Kidney (tissue), 14 donors: Measurements from ENCODE around the gene RAC3. TPM values are rescaled to one million over a fixed set of nuclear protein-coding genes. Genes with fewer than 3 reads are reported as not detected.

Experiments used
- DNase-seq, 5 donors: peaks; one replicate each; pipeline ENCODE4 v3.0.0-alpha.2; 2013 to 2020
- FAIRE-seq: peaks from 2 replicates; lab custom pipeline; 2012; peaks lifted over from hg19 to GRCh38; lab: Jason Lieb, UNC
- H3K27ac ChIP-seq, 2 donors: one replicate each; pipeline ENCODE4 v1.7.0; 2013; ENCODE audit warnings: low read depth in 2 of 2, low read length in 2 of 2, inconsistent platforms in 1 of 2
- H3K27me3 ChIP-seq: one replicate; pipeline ENCODE4 v1.7.1; 2013; ENCODE audit warnings: low read length, inconsistent platforms; ENCODE audit not compliant: control insufficient read depth, insufficient read depth
- H3K36me3 ChIP-seq, 3 donors: one replicate each; pipeline versions ENCODE4 v1.7.0 to v1.7.1; 2013; ENCODE audit warnings: low read length in 3 of 3, control low read depth in 1 of 3, inconsistent platforms in 1 of 3; ENCODE audit not compliant: insufficient read depth in 3 of 3, control insufficient read depth in 2 of 3
- H3K4me1 ChIP-seq, 3 donors: one replicate each; pipeline versions ENCODE4 v1.7.0 to v1.7.1; 2013; ENCODE audit warnings: low read length in 3 of 3, inconsistent platforms in 1 of 3, low read depth in 1 of 3; ENCODE audit not compliant: control insufficient read depth in 2 of 3, insufficient read depth in 2 of 3
- H3K4me3 ChIP-seq, 3 donors: one replicate each; pipeline versions ENCODE4 v1.7.0 to v1.8.1; 2013; ENCODE audit warnings: low read length in 3 of 3, control low read depth in 1 of 3, inconsistent platforms in 1 of 3
- H3K9ac ChIP-seq, 3 donors: one replicate each; pipeline versions ENCODE4 v1.7.0 to v1.7.1; 2013; ENCODE audit warnings: low read length in 3 of 3, control low read depth in 1 of 3, inconsistent platforms in 1 of 3
- H3K9me3 ChIP-seq, 3 donors: one replicate each; pipeline versions ENCODE4 v1.7.0 to v1.7.1; 2013; ENCODE audit warnings: low read length in 3 of 3, control low read depth in 1 of 3, inconsistent platforms in 1 of 3; ENCODE audit not compliant: control insufficient read depth in 2 of 3, insufficient read depth in 1 of 3
- CTCF ChIP-seq: IDR thresholded peaks from 3 replicates; pipeline ENCODE4 v1.5.1; 2012; ENCODE audit warnings: mild to moderate bottlenecking, moderate library complexity, borderline replicate concordance; ENCODE audit not compliant: insufficient read depth; ENCODE audit errors: extremely low read depth
- intact Hi-C: fragments of 100-400 bp; cut with DNase I; formaldehyde crosslinking; loops from one replicate; pipeline ENCODE4 v1.11.1; 2022
- polyA plus RNA-seq: library from polyadenylated mRNA; stranded (reverse); fragments of 350-450 nt; fragmentation: Illumina TruSeq; extraction: RNeasy Lipid Tissue Mini Kit (QIAGEN cat#74804); gene quantifications from one replicate; pipeline ENCODE4 v1.2.3, GENCODE V29; 2014; ENCODE audit warnings: low read depth, low replicate concordance; ENCODE audit not compliant: insufficient read depth
- total RNA-seq: library from RNA; stranded (reverse); fragmentation: NEBNext Ultra II Directional; extraction: Animal tissue kit (Norgen Biotek cat#: 25700); gene quantifications from one replicate; pipeline ENCODE4 v1.2.1, GENCODE V29; 2021
- donor health status: control.
- donor health status: control.
- donor health status: control.
- donor health status: control.
- donor health status: control.
- donor health status: DM: yes; HTN: yes; CAD: no.
- donor health status: Normal renal cell carcinoma (clear cell type).

Gene RAC3
- total and polyA plus RNA-seq, 2 donors from 2014 or later = 2.6 to 13.1 TPM

GRCh38 chr17:82015311-82015971, 16.0 kb upstream of the RAC3 start:
- intact Hi-C loops = loop anchor here (10.0 kb wide), 1 partner anchor 51 kb away; the partner anchor contains the start of gene NOTUM
- FAIRE-seq = no peak
- no peak overlapping the region for H3K9ac ChIP-seq
- no peak for TF ChIP-seq CTCF
- H3K9me3 ChIP-seq = no peaks in the 10 kb centered on the region
- no peak for DNase-seq
- no peak overlapping the region for H3K4me3 ChIP-seq
- no peaks in the 10 kb centered on the region for H3K27me3 ChIP-seq
- H3K36me3 ChIP-seq = no peaks in the 10 kb centered on the region
- H3K27ac ChIP-seq = no peak overlapping the region
- no peaks in the 10 kb centered on the region for H3K4me1 ChIP-seq

- Histone ChIP-seq H3K27me3 (no peaks in the 10 kb centered on the region), H3K27ac (no peak overlapping the region), H3K4me3 (no peak overlapping the region), H3K4me1 (peaks cover 0 to 5% (median 4%) of the 10 kb centered on the region in 3 donors), H3K36me3 (no peaks in the 10 kb centered on the region), H3K9me3 (no peaks in the 10 kb centered on the region), H3K9ac (no peak overlapping the region)
- intact Hi-C loops = loop anchor here (10.0 kb wide), 1 partner anchor 51 kb away; the partner anchor contains the start of gene NOTUM
- DNase-seq (no peak), FAIRE-seq (no peak)
- TF ChIP-seq CTCF = no peak
Observed at GRCh38 chr17:82016061-82016874, 15.2 kb upstream of the RAC3 start.

GRCh38 chr17:82016875-82017459, 14.5 kb upstream of the RAC3 start:
- H3K27me3 ChIP-seq = no peaks in the 10 kb centered on the region
- H3K4me3 ChIP-seq = no peak overlapping the region
- no peak for TF ChIP-seq CTCF
- peaks cover 0 to 11% (median 6%) of the 10 kb centered on the region in 3 donors for H3K4me1 ChIP-seq
- H3K9ac ChIP-seq = no peak overlapping the region
- H3K27ac ChIP-seq = no peak overlapping the region
- H3K36me3 ChIP-seq = no peaks in the 10 kb centered on the region
- intact Hi-C loops = loop anchor here (10.0 kb wide), 1 partner anchor 52 kb away; the partner anchor contains the start of gene NOTUM
- no peaks in the 10 kb centered on the region for H3K9me3 ChIP-seq
- no peak for DNase-seq
- no peak for FAIRE-seq
